Dedifferentiated amniotic fluid mesenchymal stem cell (primary cell): ENCODE results near the gene TMEM185B.

Experiments used
- DNase-seq: peaks from one replicate; pipeline ENCODE4 v3.0.0-alpha.2; 2016; ENCODE audit errors: extremely low spot score

TMEM185B gene

DNA sequence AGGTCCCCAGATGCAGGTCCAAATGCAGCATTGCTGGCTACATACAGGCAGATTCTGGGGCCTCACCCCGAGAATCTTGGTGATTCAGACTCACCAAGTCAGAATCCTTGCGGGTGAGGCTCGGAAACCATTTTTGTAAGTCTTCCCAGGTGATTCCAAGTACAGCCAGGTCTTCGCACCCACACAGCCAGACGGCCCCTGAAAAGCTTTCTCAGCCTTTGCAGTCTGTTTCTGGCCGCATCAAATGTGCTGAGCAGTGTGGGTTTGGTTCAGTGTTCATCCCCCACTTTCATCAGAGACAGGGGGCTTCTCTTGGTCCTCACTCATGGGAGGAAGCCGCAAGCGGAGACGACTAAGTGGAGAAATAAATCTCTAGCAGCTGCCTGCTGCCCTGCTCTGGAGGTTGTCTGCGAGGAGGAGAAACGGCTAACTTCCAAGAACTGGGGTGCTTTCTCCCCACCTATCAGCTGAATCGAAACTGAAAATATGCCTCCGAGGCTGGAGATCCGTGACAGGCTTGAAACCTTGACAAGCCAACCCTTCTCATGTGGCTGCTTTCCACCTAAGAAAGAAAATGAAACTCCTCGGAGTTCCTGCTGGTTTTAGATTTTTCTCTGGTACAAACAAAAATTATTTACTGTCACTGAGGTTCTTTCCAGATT is 8.9 kb upstream of the TMEM185B start:
- DNase-seq, result no peak

DNA sequence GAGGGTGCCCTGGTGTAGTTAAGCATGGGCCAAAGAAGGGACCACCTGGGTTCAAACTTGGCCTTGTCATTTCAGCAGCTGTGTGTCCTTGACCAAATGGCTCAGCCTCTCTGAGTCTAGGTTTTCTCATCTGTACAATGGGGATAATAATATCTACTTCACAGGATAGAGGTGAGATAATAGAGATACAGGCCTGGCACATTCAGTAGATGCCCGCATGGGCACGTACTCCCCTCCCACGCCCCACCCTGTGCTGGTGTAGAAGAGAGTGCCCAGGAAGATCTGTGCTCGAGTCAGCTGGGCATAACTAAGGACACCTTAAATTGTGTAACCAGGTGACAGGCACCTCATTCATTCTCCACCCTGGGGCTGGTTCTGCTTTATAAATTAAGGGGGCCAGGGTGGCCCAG is 8.4 kb upstream of the TMEM185B start:
- no peak for DNase-seq

DNA sequence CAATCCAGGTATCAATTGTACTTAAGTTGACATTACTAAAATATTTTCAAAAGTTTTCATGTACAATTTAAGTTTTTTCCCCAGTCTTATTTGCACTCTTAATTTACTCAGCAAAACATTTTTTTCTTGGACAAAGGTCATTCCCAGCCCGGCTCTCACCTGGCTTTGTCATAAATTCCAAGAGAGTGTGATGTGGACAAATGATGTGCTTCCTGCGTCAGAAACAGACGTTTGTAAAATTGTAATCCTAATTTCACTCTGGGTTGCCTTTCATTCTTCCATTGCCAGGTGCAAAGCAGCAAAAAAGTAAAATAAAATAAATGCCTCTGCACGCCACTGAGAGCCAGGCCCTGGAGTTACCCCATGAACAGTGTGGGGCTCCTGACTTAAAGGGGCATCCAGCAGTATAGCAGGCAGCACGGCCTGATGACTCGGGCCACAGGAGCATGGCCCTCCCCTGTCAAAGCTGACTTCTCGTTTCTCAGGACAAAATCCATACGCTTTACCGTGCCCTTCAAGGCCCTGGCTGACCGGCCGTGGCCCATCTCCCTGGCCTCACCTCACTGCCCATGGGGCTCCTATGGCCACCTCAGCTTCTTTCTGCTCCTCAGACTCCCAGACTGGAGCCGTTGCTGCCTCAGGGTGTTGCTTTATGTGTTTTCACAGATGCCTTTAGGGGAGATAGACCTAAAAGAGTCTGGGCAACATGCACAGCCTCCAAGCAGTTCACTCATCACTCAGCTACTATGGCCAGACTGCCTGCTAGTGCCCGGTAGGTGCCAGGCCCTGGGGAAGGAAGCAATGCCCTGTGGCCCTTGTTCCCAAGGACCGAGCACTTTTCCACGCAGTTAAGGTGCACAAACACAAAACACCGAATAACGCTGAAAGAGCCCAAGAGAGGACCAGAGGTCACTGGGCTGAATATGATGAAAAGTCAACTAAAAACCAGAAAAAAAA is 7.6 kb upstream of the TMEM185B start:
- no peak for DNase-seq

- DNase-seq, result no peak
Observed at GRCh38 chr2:120229341-120229740, 6.1 kb upstream of the TMEM185B start.

- no peak for DNase-seq
Observed at GRCh38 chr2:120228503-120228902, 5.3 kb upstream of the TMEM185B start.

DNA sequence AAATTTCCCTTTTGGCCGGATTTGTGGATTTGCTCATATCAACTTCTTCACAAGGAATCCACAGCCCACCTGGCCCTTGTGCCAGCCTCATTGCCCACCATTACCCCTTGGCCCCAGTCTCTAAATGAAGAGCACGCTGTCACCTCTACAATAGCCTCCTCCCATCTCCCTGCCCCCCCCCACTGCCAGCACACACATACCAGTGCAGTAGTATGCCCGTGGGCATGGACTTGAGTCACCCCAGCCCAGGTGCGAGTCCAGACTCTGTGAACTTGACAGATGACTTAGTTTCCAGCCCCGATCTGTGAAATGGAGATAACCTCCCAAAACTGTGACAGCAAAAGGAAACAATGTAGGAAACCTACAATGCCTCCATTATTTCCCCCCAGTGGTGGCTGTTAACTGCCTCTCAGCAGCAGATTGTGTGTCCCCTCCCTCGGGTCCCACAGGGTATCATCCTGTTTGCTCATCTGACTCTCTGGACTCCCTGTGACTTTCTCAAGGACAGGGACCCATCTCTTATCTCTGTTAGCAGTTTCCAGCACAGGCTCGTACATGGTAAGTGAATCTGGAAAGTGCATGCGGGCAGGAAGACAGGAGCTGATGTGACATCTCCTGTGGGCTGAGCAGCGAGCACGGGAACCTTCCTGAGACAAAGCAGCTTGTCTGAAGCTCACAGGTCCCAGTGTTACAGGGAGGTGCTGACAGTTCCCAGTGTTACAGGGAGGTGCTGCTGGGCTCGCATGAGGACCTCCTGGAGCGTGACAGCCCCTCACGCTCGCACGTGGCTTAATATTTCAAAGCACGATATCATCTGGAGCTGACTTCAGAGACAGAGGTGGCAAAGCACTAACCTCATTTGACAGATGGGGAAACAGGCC is 4.2 kb upstream of the TMEM185B start:
- no peak for DNase-seq

GRCh38 chr2:120226316-120226715 is 3.1 kb upstream of the TMEM185B start:
- DNase-seq, result no peak

DNA sequence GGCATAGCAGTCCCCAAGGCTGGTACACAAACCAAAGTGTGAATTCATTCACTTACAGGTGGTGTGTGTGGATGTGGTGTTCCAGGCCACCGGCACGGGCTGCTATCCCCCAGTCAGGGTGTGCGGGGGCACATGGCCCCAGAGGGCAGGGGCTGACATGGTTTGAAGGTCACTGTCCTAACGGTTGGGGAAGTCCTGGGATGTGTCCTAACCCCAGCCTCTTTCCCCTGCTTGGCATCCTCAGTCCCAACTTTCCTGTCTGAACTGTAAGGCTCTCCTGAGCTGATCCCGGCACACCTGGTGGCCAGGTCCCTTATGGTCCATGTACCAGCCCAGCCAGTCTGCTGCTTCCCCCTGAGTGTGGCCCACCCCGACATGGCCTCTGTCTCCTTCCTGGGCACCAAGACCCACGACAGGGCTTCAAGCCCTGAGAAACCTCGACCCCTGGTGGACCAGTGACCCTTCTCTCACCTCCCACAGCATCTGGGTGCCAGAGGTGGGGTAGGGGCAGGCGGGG is 2.4 kb upstream of the TMEM185B start:
- DNase-seq, result no peak

- DNase-seq, result no peak
Observed at GRCh38 chr2:120224735-120225548, 1.7 kb upstream of the TMEM185B start.

GRCh38 chr2:120224256-120224655 is 1.1 kb upstream of the TMEM185B start:
- DNase-seq, result no peak

DNA sequence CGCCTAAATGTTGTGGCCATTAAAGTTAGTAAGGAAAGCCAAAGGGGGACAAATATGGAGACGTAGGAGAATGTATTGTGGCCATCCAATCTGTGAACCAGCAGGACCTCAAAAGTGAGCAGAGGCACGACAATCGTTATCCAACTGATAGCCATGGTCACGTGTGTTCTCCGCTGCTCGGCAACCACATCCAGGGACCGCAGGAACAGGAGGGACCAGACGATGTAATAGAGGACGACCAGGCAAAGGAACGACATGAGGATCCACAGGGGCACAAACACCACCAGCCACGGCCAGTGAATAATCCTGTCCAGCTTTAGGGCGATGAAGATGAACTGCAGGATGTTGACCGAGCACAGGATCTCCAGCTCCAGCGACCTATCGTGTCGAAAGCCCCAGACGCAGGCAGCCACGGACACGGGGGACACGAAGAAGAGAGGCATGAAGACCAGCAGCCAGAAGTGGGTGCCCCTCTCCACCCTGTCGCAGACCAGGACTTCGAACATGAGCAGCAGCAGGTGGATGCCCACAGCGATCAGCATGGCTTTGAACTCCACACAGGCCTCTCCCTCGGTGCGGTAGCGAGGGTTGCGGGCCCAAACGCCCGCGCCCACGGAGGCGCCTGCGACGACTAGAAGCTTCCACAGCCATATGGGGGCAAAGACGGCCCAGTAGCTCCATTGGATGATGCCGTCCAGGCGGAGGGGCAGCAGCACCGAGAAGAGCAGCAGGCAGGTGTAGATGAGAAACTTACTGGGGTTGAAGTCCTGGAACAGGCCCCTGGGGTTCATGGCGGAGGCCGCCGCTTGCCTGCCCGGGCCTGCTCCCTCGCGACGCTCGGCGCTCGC is 790 bp downstream of the TMEM185B start:
- DNase-seq, result no peak

DNA sequence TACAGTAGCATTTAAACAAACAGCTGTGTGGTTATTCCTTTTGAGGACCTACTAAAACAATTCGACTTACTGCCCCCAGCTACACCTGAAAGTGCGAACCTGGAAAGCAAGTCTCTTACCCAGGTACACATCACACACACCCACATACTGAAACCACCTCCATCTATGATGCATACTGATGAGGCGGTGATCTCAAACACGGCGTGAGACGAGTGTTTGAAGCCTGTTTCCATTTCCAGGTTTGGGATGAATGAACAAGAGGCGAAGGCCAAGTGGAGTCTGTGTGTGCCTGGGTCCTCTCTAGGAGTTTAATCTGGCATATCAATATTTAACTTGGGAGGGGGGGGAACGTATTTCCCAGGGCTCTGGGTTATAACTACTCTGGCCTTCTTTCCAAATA is 1.6 kb downstream of the TMEM185B start:
- no peak for DNase-seq

- DNase-seq, result no peak
Observed at GRCh38 chr2:120220756-120221155, 2.4 kb downstream of the TMEM185B start.

- no peak for DNase-seq
Observed at GRCh38 chr2:120219766-120220165, 3.4 kb downstream of the TMEM185B start.

DNA sequence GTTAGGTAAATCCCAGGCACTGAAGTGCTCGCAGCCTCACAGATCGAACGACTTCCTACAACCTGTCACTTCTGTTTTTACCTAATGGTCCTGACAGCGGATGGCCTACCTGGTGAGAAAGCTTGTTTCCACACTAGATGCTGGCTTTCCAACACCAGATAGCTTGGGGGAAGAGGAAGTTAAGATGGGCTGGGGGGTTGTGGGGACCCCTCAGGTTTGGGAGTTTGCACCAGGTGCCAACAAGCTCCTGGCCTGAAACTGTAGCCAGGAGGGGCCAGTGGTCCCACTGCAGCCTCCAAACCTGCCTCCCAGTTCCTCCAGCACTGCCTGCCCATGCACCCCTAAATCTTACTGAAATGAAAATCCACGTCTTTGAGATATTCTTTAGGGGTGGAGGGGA is 3.9 kb downstream of the TMEM185B start:
- no peak for DNase-seq

- no peak for DNase-seq
Observed at GRCh38 chr2:120218181-120218580, 5.0 kb downstream of the TMEM185B start.

GRCh38 chr2:120210270-120210693 is 12.9 kb downstream of the TMEM185B start:
- DNase-seq, result no peak

- DNase-seq, result no peak
Observed at GRCh38 chr2:120209427-120210269, 13.6 kb downstream of the TMEM185B start.
